HG02610 (cell line): ENCODE results near the gene ATXN10.

ENCODE experiments used
- ATAC-seq: cut with Tn5 transposase; IDR thresholded peaks from one replicate; pipeline ENCODE4 v1.9.1; 2021; ENCODE audit warnings: mild to moderate bottlenecking, moderate library complexity; ENCODE audit not compliant: unreplicated experiment

Gene ATXN10

DNA sequence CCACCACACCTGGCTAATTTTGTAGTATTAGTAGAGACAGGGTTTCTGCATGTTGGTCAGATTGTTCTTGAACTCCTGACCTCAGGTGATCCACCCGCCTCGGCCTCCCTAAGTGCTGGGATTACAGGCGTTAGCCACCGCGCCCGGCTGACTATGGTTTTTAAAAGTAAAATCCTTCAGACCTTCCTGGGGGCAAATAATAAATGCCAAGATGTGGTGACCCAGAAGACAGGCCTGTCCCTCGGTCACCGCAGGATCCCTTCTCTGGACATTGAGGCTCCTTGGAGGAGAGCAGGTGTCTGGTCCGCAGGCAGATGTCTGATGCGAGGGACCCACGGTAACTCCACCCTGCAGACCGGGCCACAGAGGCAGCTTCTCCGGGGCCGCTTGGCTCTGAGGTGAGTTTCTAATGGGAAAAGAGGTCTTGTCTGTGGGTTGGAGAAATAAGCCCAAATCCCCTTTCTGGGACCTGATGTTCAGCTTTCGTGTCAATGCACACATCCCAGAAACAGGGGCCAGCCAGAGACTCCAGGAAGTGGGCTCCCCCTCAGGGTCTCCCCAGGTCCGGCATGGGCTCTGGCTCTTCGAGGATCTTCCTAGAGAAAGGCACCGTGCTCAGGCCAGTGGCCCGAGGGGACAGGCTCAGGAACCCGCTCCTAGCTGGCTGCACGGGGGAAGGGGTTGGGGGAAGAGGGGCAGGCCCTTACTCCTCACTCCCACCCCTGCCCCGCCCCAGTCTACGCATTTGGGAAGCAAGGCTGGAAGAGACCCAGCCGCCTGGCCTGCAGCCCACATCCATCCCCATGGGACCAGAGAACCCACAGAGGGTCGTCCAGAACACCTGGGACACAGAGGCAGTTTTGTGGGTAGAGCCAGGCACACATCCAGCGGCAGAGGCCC is 204.8 kb downstream of the ATXN10 start:
- ATAC-seq = no peak

DNA sequence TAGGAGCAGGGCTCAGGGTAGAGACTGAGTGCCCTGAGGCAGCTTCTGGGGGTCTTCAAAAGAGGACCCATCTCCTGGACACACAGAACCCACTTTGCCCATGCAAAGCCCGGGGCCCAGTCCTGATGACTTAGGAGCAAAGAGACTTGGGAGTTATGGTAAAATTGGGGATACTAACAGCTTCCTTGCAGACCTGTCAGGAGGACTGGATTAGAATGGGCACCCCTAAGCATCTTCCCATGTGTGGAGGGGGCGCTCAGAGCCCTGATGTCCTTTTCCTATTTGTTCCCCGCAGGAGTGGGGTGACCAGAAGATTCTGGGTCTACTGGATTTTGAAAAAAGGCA is 205.4 kb downstream of the ATXN10 start:
- ATAC-seq = no peak

DNA sequence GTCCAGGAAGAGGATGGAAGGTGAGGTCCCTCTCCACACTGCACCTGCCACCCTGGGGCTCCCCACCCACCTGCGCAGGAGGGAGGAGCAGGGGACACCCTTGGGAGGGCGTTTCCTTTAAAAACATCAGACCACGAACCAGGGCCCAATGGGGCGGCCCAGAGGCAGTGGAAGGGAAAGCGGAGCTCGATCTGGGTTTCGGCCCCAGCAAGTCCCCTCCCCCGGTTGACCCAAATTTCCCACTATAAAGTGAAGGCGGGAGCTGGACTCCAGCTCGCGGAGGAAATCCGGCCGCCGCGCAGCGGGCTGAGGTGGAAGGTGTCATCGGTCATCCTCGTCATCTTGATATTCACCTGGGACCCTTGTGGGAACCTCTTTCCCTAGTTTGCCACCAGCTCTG is 206.0 kb downstream of the ATXN10 start:
- ATAC-seq = no peak

GRCh38 chr22:45878051-45878781 is 206.6 kb downstream of the ATXN10 start:
- ATAC-seq = no peak

DNA sequence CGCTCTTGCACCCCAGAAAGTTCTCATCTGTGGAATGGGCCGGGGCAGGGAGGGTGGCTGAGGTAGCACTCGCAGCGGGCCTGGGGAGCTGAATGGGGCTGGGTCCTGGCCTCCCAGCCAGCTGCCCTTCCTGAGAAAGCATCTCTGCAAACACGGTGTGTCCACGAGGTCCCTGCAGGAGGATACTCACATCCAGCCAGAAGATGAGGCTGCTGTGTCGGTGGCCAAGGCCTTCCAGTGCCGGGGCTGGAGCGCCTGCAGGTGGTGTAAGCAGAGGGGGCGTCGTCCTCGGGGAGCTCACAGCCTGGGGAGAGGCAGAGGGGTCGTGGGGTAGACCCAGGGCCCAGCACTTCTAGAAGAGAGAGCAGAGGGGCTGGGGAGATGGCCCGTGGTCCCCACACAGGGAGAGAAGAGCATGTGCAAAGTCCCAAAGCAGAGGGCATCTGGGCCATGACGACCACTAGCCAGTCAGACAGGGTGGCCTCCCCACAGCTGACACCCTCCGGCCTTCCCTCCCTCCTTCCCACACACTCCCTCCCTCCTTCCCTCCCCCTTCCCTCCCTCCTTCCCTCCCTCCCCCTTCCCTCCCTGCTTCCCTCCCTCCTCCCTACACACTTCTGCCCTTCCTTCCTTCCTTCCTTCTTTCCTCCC is 207.4 kb downstream of the ATXN10 start:
- no peak for ATAC-seq

- ATAC-seq = no peak
These were observed 207.9 kb downstream of the ATXN10 start for GRCh38 chr22:45879552-45879949.

DNA sequence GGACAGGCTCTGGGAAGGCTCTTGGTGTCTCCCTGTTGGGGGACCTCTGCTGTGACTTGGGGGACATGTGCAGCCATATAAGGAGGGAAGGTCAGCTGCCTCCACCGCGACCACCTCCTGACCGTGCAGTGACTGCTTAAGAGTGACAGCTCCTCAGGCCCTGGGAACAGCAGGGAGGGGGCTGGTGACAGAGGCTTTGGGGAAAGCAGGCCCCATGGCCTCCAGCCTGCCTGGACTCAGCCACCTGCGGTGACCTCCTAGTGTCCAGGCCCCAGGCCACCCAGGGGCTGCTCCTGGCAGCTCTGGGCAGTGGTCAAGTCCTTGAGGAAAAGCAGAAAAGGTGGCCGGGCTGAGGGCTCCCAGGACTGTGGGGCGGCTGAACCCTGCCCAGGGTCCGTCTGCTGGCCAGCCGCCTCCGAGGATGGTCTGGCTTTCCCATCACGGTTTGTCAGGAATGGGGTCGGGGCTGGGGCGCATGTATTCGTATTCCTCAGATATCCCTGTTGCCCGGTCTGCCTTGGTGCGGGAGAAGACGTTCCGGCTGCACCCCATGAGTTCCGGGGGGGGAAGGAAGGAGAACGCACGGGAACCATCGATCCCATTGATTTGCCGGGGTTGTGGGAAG is 208.6 kb downstream of the ATXN10 start:
- no peak for ATAC-seq

DNA sequence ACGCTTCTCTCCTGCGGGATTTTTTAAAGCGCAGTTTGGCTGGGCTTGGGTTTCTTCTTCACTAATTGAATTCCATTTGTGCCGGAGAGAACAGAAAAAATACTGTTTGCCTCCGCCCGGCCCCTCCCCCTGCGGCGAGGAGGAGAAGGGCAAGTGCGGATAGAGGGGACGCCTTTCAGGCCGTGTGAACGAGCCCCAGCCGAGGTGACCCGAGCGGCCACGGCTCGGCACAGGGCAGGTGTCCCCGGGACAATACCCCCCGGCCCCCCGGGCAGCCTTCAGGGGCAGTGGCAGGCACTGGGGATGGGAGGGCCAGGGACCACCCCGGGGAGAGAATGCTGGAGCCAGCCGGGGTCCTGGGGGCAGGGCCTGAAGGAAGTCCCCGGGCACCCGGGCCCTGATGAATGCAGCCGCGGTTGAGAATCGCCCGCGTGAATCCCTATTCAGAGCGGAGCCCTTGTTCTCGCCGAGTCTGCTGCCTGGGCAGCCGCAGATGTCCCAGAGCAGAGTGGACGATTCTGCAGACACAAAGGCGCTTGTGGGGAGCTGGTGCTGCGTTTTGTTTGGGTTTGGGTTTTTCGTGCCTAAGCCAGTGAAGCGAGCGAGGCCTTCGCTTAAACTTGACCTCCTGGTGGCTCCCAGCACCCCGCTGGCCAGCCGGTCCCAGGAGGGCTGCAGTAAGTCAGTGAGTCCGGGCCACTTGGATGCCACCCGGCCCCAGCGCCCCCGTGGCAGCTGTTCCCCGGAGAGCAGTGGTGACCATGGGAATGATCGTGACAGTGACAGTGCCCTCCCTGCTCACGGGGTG is 209.3 kb downstream of the ATXN10 start:
- ATAC-seq = no peak

GRCh38 chr22:45881524-45881875 is 209.9 kb downstream of the ATXN10 start:
- ATAC-seq = no peak

DNA sequence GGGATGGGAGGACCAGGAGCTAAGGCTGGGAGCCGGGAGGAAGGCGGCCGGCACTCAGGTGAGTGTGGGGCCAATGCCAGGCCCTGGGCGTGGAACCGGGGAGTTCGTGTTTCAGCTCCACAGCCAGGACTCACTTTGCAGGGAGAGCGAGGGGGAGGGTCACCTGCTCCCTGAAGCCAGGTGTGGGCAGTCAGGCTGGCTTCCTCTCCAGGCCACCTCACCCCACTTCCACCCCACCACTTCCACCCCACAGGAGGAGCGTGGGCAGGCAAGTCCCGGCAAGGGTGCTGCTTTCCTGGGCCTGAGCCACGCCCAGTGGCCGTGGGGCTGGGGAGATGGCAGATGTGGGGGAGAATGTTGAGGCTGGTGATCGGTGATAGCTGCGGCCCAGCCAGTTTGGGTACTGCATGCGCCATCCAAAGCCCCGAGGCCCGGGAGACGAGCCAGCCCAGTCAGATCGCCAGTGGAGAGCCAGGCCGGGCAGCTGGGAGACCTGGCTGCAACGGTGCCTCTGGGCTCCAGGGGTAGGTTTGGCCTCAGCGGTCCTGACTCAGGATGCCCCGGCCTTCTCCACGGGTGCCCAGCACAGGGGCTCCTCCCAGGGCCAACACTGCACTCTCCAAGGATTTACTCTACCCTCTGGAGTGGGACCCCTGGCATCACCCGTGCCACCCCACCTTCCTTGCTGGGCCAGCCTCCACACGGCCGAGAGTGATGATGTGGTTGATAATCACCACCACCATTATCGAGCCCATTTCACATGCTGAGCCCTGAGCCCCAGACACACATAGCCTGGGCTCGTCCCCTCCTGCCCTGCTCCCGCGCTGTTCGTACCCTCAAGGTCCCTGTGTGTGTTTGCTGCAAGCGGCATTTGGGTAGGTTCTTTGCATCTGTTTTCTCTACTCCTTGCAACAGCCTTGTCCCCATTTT is 211.5 kb downstream of the ATXN10 start:
- no peak for ATAC-seq

DNA sequence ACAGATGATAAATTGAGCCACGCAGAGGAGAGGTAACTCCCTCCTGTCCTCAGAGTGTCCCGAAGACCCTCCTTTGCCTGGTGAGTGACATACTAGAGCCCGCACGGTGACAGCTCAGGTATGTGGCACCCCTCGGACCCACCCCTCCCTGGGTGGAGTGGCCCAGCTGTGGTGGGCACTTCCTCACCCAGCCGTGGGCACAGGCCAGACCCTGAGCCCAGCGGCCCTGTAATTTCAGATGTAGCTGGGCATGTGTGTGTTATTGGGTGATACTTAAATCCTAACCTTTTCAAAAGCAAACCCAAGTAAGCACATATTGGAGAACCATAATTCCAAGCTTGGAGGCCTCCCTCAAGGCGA is 212.2 kb downstream of the ATXN10 start:
- ATAC-seq = no peak

GRCh38 chr22:45884201-45885062 is 212.8 kb downstream of the ATXN10 start:
- ATAC-seq = no peak

DNA sequence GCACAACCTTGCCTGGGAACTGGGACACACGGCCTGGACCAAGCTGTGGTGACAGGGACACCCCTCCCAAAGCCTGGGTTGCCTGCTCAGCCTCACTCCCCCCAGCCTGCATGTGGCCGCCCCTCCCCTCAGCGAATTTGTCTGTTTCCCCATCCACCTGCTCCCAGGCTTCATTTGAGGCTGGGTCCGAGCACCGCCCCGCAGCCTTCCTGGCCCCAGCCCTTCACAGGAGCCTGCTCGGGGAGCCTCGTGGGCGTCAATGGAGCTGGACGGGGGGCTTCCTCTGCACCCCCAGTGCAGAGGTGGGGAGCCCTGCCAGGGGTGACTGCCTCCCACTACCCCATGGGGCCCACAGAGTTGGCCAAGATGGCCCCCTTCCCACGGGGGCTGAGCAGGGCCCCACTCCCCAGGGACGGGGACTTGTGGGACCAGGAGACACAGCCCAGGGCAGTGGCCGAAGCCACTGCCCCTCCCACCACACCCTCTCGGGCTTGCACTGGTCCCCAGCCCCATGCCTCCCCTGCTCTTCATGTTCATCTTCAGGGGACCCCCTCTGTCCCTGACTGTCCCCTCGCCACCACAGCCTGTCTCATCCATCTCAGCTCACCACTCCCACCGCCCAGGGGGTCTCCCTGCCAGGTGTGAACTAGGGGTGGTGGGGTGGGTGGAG is 213.7 kb downstream of the ATXN10 start:
- no peak for ATAC-seq

DNA sequence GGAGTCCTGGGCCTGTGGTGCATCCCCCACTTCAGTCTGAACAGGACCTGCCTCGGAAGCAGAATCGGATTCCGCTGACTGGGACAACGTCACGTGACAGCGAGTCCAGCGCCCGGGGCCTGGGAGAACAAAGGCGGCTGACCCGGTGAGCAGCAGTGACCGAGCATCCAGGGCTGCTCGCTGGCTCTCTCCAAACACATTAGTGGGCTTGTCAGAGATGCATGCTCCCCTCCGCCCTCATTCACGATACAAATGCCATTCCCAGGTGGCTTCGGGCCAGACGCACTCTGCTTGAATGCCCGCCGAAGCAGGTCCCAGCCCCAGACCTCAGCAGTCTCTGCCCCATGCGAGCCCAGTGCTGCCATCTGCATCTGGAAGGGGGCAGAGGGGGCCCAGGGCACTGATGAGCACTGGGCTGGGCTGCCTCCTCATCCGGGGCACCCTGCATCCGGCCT is 214.3 kb downstream of the ATXN10 start:
- ATAC-seq = no peak

DNA sequence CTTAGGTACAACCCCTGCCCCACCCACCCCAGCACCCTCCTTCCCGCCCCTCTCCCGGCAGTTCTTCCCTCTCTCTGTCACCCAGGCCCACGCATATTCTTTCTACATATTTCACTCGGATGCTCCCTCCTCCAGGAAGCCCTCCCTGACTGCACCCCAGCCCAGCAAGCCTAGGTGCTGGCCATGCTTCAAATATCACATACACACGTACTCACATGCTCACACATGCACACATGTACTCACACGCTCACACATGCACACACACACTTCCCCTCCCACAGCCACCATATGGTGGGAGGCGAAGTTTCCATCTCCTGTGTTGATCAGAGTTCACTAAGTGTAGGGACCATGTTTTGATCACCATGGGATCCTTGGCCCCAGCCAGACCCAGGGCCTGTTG is 214.9 kb downstream of the ATXN10 start:
- ATAC-seq = no peak

- no peak for ATAC-seq
These were observed 215.8 kb downstream of the ATXN10 start for GRCh38 chr22:45887202-45888131.
